GM21786 (cell line): ENCODE data around the gene POLK.
"Not testable (repeated sequence)": the region's sequence is repeated elsewhere in the genome, so short reads cannot be mapped to it uniquely, and the experiment has no call there.

Experiments used
- ATAC-seq: cut with Tn5 transposase; IDR thresholded peaks from one replicate; pipeline ENCODE4 v1.9.1; 2021; ENCODE audit not compliant: unreplicated experiment

POLK gene

GRCh38 chr5:75546830-75547229 lies 35.1 kb downstream of the POLK start:
- no peak for ATAC-seq

GRCh38 chr5:75547812-75548211 lies 36.1 kb downstream of the POLK start:
- ATAC-seq = no peak

- no peak for ATAC-seq
Measured at GRCh38 chr5:75550597-75550996, 38.9 kb downstream of the POLK start.

- no peak for ATAC-seq
Measured at GRCh38 chr5:75551471-75551870, 39.8 kb downstream of the POLK start.

- ATAC-seq = no peak
Measured at GRCh38 chr5:75552764-75553163, 41.1 kb downstream of the POLK start.

GRCh38 chr5:75553358-75553757 lies 41.7 kb downstream of the POLK start:
- no peak for ATAC-seq

- no peak for ATAC-seq
Measured at GRCh38 chr5:75558221-75558620, 46.5 kb downstream of the POLK start.

- no peak for ATAC-seq
Measured at GRCh38 chr5:75558981-75559632, 47.4 kb downstream of the POLK start.

- not testable (repeated sequence) for ATAC-seq
Measured at GRCh38 chr5:75560655-75561054, 49.0 kb downstream of the POLK start.

- not testable (repeated sequence) for ATAC-seq
Measured at GRCh38 chr5:75565991-75566709, 54.5 kb downstream of the POLK start.

GRCh38 chr5:75566710-75567309 lies 55.1 kb downstream of the POLK start:
- peak; percentile 81 for ATAC-seq

GRCh38 chr5:75567710-75568109 lies 56.0 kb downstream of the POLK start:
- no peak for ATAC-seq

- peak; percentile 30 for ATAC-seq
Measured at GRCh38 chr5:75568202-75568601, 56.5 kb downstream of the POLK start.

- ATAC-seq = no peak
Measured at GRCh38 chr5:75571547-75571946, 59.9 kb downstream of the POLK start.

- peak; percentile 13 for ATAC-seq
Measured at GRCh38 chr5:75574791-75575190, 63.1 kb downstream of the POLK start.

- not testable (repeated sequence) for ATAC-seq
Measured at GRCh38 chr5:75578280-75578679, 66.6 kb downstream of the POLK start.

GRCh38 chr5:75584641-75585040 lies 73.0 kb downstream of the POLK start:
- no peak for ATAC-seq

GRCh38 chr5:75588666-75589065 lies 77.0 kb downstream of the POLK start:
- no peak for ATAC-seq

- no peak for ATAC-seq
Measured at GRCh38 chr5:75600535-75600934, 88.8 kb downstream of the POLK start.

- no peak for ATAC-seq
Measured at GRCh38 chr5:75601567-75601966, 89.9 kb downstream of the POLK start.

GRCh38 chr5:75601996-75602395 lies 90.3 kb downstream of the POLK start:
- no peak for ATAC-seq

GRCh38 chr5:75603371-75603770 lies 91.7 kb downstream of the POLK start:
- ATAC-seq = no peak
